ENCODE results near the gene GSTM3. TPM values are rescaled to one million over a fixed set of nuclear protein-coding genes. Genes with fewer than 3 reads are reported as not detected.

Gene GSTM3
- total and polyA plus RNA-seq, 10 of the 15 experiments (the other 5 are each of a cell fraction or from before 2014, with no cell fraction given), result not detected

- POLR2A ChIA-PET, result interaction anchor here (0.6 kb wide), 1 partner anchor 313 kb away, joined by 3 read pairs; no protein-coding TSS in a partner anchor
- Histone ChIP-seq H4K20me1 (ENCODE audit: control insufficient read depth, insufficient read depth) (no peaks in the 10 kb centered on the region), H3K4me3 (no peak overlapping the region), H3K9me3 (replicated peaks; ENCODE audit: control insufficient read depth, insufficient read depth, low read length) (no peaks in the 10 kb centered on the region), H3K4me1 (ENCODE audit: control insufficient read depth, insufficient read depth, low read length) (no peaks in the 10 kb centered on the region), H3K4me2 (ENCODE audit: control insufficient read depth, insufficient read depth) (no peak overlapping the region), H3K27me3 (replicated peaks in 1 of 2; ENCODE audit: control insufficient read depth in 2 of 2, insufficient read depth in 2 of 2, low read length in 1 of 2) (peaks cover 0 to 3% of the 10 kb centered on the region in 2 experiments; a peak in 2 of 4 replicates), H3K79me2 (ENCODE audit: control insufficient read depth, insufficient read depth, low read length) (no peaks in the 10 kb centered on the region), H3K27ac (ENCODE audit: control insufficient read depth, insufficient read depth) (no peak overlapping the region), H3K9ac (ENCODE audit: control insufficient read depth, insufficient read depth, low read length) (no peak overlapping the region), H3K36me3 (ENCODE audit: control insufficient read depth in 2 of 2, insufficient read depth in 2 of 2, low read length in 1 of 2) (no peaks in the 10 kb centered on the region), H2AFZ (ENCODE audit: control insufficient read depth, low read depth, low read length) (no peak overlapping the region)
- SMC1A ChIA-PET (ENCODE audit: uncharacterized antibody, unreplicated experiment), result interaction anchor here (0.6 to 1.1 kb wide), 2 partner anchors 93 to 317 kb away, joined by 3 read pairs; no protein-coding TSS in a partner anchor
- CTCF ChIA-PET, result interaction anchor here (0.8 kb wide), 1 partner anchor 13 kb away, joined by 3 read pairs; no protein-coding TSS in a partner anchor
- DNase-seq (ENCODE audit: low read depth, low spot score), result no peak
- in situ Hi-C loops (cut with MboI), result no loop called here
- no TSS peak for BruUV-seq (replicated peaks)
- RAD21 ChIA-PET (ENCODE audit: unreplicated experiment), result no interaction called here
- no peak for FAIRE-seq
- ATAC-seq, result no peak
- intact Hi-C loops (cut with micrococcal nuclease; ENCODE audit: unreplicated experiment), result no loop called here
- 71% methylated on average over 4 of the region's 4 CpGs for WGBS (ENCODE audit: insufficient coverage, insufficient replicate concordance, low lambda C conversion rate, missing lambda C conversion rate)
- TF ChIP-seq POLR2A (IDR thresholded peaks at IDR 0.05; ENCODE audit: low read depth, low read length), result no peak
- TF ChIP-seq CEBPZ (IDR thresholded peaks at IDR 0.05; ENCODE audit: low read depth, low read length), result no peak
- TF ChIP-seq BACH1 (IDR thresholded peaks at IDR 0.05; ENCODE audit: borderline replicate concordance), result no peak
- TF ChIP-seq SP1 (IDR thresholded peaks at IDR 0.05; ENCODE audit: low read depth, low read length), result no peak
- TF ChIP-seq CHD4 (IDR thresholded peaks at IDR 0.05), result no peak
- no peak for TF ChIP-seq BCL11A (IDR thresholded peaks at IDR 0.05; ENCODE audit: low read depth, low read length)
- TF ChIP-seq REST (IDR thresholded peaks at IDR 0.05; ENCODE audit: low read depth, low read length), result no peak
- TF ChIP-seq FOXK2 (IDR thresholded peaks at IDR 0.05), result no peak
- TF ChIP-seq ZNF687 (IDR thresholded peaks at IDR 0.05), result no peak
- no peak for TF ChIP-seq GATAD2B (conservative IDR thresholded peaks at IDR 0.05; ENCODE audit: low read depth)
Measured at GRCh38 chr1:109733236-109733870, 7.5 kb downstream of the GSTM3 start.

All from GM12878 (cell line).